ENCODE measurements around the gene AP5Z1.

AP5Z1 gene

DNA sequence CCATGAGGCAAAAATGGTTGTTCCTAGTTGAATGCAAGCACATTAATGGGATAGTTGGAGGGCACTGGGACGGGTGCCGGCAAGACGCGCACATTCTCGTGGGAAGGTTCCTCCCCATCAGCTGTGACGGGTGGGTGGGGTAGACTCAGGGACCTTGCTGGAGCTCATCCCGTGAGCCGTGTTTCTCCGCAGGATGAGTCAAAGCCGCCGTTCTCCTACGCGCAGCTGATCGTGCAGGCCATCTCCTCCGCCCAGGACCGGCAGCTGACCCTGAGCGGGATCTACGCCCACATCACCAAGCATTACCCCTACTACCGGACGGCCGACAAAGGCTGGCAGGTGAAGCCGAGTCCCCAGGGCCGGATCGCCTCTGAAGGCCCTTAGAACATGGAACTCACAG, 20.4 kb upstream of the AP5Z1 start:
- Histone ChIP-seq H3K27me3 (replicated peaks; ENCODE audit: control insufficient read depth, insufficient read depth, low read length, poor library complexity, severe bottlenecking) (no peaks in the 10 kb centered on the region), H3K4me1 (ENCODE audit: control insufficient read depth, insufficient read depth, low read length, poor library complexity, severe bottlenecking) (peaks cover 8% of the 10 kb centered on the region), H3K36me3 (ENCODE audit: control insufficient read depth, insufficient read depth, low read length) (peaks cover 49% of the 10 kb centered on the region), H3K9me3 (ENCODE audit: control insufficient read depth, low read length) (no peaks in the 10 kb centered on the region), H3K4me3 (ENCODE audit: insufficient read depth, low read depth, low read length, poor library complexity, severe bottlenecking) (no peak overlapping the region), H3K27ac (ENCODE audit: insufficient read depth, low read length, poor library complexity, severe bottlenecking) (no peak overlapping the region)
- DNase-seq = no peak

DNA sequence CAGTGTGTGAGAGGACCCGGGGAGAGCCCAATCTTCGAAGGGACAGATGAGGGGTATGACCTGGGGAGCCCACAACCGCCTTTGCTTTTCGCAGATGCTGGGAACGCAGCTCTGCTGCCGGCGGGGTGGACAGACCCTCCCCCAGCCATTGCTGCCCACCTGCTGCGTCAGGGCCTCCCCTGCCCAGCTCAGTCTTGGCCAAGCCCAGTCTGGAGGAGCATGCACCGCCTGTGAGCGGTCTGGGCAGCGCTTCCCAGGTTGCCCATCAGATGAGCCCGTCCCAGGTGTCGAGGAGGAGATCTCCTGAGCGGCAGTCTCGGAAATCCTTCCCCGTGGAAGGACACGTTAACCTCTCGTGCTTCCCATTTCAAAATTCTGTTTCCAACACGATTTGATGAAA, 17.3 kb upstream of the AP5Z1 start:
- Histone ChIP-seq H3K9me3 (ENCODE audit: control insufficient read depth, low read length) (no peaks in the 10 kb centered on the region), H3K27ac (ENCODE audit: insufficient read depth, low read length, poor library complexity, severe bottlenecking) (no peak overlapping the region), H3K4me3 (ENCODE audit: insufficient read depth, low read depth, low read length, poor library complexity, severe bottlenecking) (no peak overlapping the region), H3K27me3 (replicated peaks; ENCODE audit: control insufficient read depth, insufficient read depth, low read length, poor library complexity, severe bottlenecking) (no peaks in the 10 kb centered on the region), H3K4me1 (ENCODE audit: control insufficient read depth, insufficient read depth, low read length, poor library complexity, severe bottlenecking) (peaks cover 8% of the 10 kb centered on the region), H3K36me3 (ENCODE audit: control insufficient read depth, insufficient read depth, low read length) (peaks cover 75% of the 10 kb centered on the region)
- DNase-seq = no peak

GRCh38 chr7:4758791-4759190, 16.6 kb upstream of the AP5Z1 start:
- no peak overlapping the region for H3K4me3 ChIP-seq (ENCODE audit: insufficient read depth, low read depth, low read length, poor library complexity, severe bottlenecking)
- H3K27ac ChIP-seq (ENCODE audit: insufficient read depth, low read length, poor library complexity, severe bottlenecking) = no peak overlapping the region
- DNase-seq = no peak
- H3K9me3 ChIP-seq (ENCODE audit: control insufficient read depth, low read length) = no peaks in the 10 kb centered on the region
- H3K36me3 ChIP-seq (ENCODE audit: control insufficient read depth, insufficient read depth, low read length) = peaks cover 82% of the 10 kb centered on the region
- no peaks in the 10 kb centered on the region for H3K27me3 ChIP-seq (replicated peaks; ENCODE audit: control insufficient read depth, insufficient read depth, low read length, poor library complexity, severe bottlenecking)
- peaks cover 5% of the 10 kb centered on the region for H3K4me1 ChIP-seq (ENCODE audit: control insufficient read depth, insufficient read depth, low read length, poor library complexity, severe bottlenecking)

GRCh38 chr7:4759211-4759610, 16.2 kb upstream of the AP5Z1 start:
- Histone ChIP-seq H3K27ac (ENCODE audit: insufficient read depth, low read length, poor library complexity, severe bottlenecking) (no peak overlapping the region), H3K36me3 (ENCODE audit: control insufficient read depth, insufficient read depth, low read length) (peaks cover 84% of the 10 kb centered on the region), H3K27me3 (replicated peaks; ENCODE audit: control insufficient read depth, insufficient read depth, low read length, poor library complexity, severe bottlenecking) (no peaks in the 10 kb centered on the region), H3K9me3 (ENCODE audit: control insufficient read depth, low read length) (no peaks in the 10 kb centered on the region), H3K4me1 (ENCODE audit: control insufficient read depth, insufficient read depth, low read length, poor library complexity, severe bottlenecking) (peaks cover under 1% of the 10 kb centered on the region), H3K4me3 (ENCODE audit: insufficient read depth, low read depth, low read length, poor library complexity, severe bottlenecking) (no peak overlapping the region)
- DNase-seq = no peak

- H3K27me3 ChIP-seq (replicated peaks; ENCODE audit: control insufficient read depth, insufficient read depth, low read length, poor library complexity, severe bottlenecking) = no peaks in the 10 kb centered on the region
- DNase-seq = no peak
- H3K4me3 ChIP-seq (ENCODE audit: insufficient read depth, low read depth, low read length, poor library complexity, severe bottlenecking) = no peak overlapping the region
- no peaks in the 10 kb centered on the region for H3K9me3 ChIP-seq (ENCODE audit: control insufficient read depth, low read length)
- no peak overlapping the region for H3K27ac ChIP-seq (ENCODE audit: insufficient read depth, low read length, poor library complexity, severe bottlenecking)
- no peaks in the 10 kb centered on the region for H3K4me1 ChIP-seq (ENCODE audit: control insufficient read depth, insufficient read depth, low read length, poor library complexity, severe bottlenecking)
- peaks cover 69% of the 10 kb centered on the region for H3K36me3 ChIP-seq (ENCODE audit: control insufficient read depth, insufficient read depth, low read length)
Measured at GRCh38 chr7:4760952-4761351, 14.5 kb upstream of the AP5Z1 start.

DNA sequence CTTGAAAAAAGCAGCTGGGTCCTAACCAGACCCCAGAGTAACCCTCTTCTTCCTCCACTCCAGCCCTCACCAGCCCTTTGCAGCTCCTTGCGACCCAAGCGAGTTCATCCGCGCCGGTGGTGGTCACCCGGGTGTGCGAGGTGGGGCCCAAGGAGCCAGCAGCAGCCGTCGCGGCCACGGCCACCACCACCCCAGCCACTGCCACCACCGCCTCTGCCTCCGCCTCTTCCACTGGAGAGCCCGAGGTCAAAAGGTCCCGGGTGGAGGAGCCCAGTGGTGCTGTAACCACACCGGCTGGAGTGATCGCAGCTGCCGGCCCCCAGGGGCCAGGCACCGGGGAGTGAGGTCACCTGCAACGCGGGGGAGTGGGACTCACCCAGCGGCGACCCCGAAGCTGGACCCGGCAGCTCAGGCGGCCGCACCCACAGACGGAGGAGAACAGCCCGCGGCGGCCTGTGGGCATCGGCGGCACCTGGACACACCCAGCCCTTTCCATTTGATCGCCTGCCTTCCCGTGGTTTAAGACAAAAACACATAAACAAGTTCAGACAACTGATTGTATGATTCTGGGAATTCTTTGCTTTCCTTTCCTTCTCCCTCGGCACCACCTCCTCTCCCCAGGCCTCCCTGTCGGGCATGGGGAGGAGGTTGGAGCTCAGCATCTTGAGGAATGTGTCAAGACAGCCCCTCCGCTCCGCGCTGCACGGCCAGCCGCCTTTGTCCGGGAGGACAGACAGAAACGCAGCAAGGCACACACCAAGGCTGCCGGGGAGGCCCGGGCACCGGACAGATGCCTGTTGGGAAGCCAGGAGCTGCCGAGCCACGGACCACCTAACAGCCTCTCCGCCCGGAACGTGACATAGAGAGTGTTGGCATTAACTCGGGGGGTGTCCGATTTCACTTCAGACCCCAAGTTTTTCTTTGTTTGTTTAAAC, 13.0 kb upstream of the AP5Z1 start:
- no peak for DNase-seq
- Histone ChIP-seq H3K27me3 (replicated peaks; ENCODE audit: control insufficient read depth, insufficient read depth, low read length, poor library complexity, severe bottlenecking) (no peaks in the 10 kb centered on the region), H3K4me1 (ENCODE audit: control insufficient read depth, insufficient read depth, low read length, poor library complexity, severe bottlenecking) (no peaks in the 10 kb centered on the region), H3K4me3 (ENCODE audit: insufficient read depth, low read depth, low read length, poor library complexity, severe bottlenecking) (no peak overlapping the region), H3K9me3 (ENCODE audit: control insufficient read depth, low read length) (no peaks in the 10 kb centered on the region), H3K36me3 (ENCODE audit: control insufficient read depth, insufficient read depth, low read length) (peaks cover 61% of the 10 kb centered on the region), H3K27ac (ENCODE audit: insufficient read depth, low read length, poor library complexity, severe bottlenecking) (no peak overlapping the region)

DNA sequence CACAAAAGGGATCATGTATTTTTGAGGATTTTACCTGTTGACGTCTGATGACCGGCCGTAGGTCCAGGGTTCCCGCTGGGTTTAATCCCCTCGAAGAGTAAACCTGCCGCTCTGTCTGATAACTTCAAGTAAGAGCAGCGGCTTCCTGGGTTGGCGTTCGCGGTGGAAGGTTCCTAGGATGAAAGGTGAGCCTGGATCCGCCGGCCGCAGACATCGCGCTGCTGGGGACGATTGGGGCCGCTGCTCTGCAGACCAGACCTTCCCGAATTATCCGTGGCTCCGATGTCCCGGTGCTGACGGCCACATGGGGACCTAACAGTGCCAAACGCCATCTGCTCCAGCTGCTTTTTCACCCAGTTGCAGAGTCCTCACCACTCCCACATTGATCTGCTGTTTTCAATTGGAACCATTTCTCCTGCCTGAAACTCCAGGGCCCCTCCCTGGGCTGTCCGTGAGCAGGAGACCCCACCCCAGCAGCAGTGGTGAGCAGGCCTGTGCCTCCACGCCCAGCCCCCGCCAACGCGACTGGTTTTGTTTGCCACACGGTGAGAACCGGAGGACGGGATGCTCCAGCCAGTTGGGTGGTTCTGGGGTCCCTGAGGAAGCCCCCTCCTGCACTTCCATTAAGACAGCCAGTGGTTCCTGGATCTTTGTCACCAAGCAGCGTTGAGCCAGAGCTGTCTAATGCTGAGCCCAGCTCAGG, 12.2 kb upstream of the AP5Z1 start:
- H3K36me3 ChIP-seq (ENCODE audit: control insufficient read depth, insufficient read depth, low read length) = peaks cover 54% of the 10 kb centered on the region
- no peaks in the 10 kb centered on the region for H3K9me3 ChIP-seq (ENCODE audit: control insufficient read depth, low read length)
- no peaks in the 10 kb centered on the region for H3K27me3 ChIP-seq (replicated peaks; ENCODE audit: control insufficient read depth, insufficient read depth, low read length, poor library complexity, severe bottlenecking)
- no peak overlapping the region for H3K4me3 ChIP-seq (ENCODE audit: insufficient read depth, low read depth, low read length, poor library complexity, severe bottlenecking)
- no peaks in the 10 kb centered on the region for H3K4me1 ChIP-seq (ENCODE audit: control insufficient read depth, insufficient read depth, low read length, poor library complexity, severe bottlenecking)
- H3K27ac ChIP-seq (ENCODE audit: insufficient read depth, low read length, poor library complexity, severe bottlenecking) = no peak overlapping the region
- no peak for DNase-seq

DNA sequence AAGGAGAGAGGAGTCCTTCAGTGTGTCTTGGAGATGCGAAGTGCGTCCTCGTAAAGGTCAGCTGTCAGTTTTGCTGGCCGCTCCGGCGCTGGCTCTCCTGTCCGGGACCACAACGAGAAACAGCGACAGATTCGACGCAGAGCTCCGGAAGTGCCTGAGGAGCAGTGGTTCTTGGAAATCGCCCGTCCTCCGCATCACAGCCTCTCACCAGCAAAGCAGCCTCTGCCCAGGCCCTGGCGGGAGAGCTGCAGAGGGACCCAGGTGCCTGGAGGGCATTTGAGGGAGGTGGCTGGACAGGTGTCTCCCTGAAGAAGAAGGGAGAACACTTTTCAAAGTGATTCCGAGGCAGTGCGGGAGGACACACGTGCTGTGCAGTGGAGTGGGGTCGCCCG, 11.6 kb upstream of the AP5Z1 start:
- no peaks in the 10 kb centered on the region for H3K9me3 ChIP-seq (ENCODE audit: control insufficient read depth, low read length)
- H3K4me3 ChIP-seq (ENCODE audit: insufficient read depth, low read depth, low read length, poor library complexity, severe bottlenecking) = no peak overlapping the region
- H3K4me1 ChIP-seq (ENCODE audit: control insufficient read depth, insufficient read depth, low read length, poor library complexity, severe bottlenecking) = no peaks in the 10 kb centered on the region
- no peak for DNase-seq
- H3K27me3 ChIP-seq (replicated peaks; ENCODE audit: control insufficient read depth, insufficient read depth, low read length, poor library complexity, severe bottlenecking) = no peaks in the 10 kb centered on the region
- H3K36me3 ChIP-seq (ENCODE audit: control insufficient read depth, insufficient read depth, low read length) = peaks cover 48% of the 10 kb centered on the region
- no peak overlapping the region for H3K27ac ChIP-seq (ENCODE audit: insufficient read depth, low read length, poor library complexity, severe bottlenecking)

DNA sequence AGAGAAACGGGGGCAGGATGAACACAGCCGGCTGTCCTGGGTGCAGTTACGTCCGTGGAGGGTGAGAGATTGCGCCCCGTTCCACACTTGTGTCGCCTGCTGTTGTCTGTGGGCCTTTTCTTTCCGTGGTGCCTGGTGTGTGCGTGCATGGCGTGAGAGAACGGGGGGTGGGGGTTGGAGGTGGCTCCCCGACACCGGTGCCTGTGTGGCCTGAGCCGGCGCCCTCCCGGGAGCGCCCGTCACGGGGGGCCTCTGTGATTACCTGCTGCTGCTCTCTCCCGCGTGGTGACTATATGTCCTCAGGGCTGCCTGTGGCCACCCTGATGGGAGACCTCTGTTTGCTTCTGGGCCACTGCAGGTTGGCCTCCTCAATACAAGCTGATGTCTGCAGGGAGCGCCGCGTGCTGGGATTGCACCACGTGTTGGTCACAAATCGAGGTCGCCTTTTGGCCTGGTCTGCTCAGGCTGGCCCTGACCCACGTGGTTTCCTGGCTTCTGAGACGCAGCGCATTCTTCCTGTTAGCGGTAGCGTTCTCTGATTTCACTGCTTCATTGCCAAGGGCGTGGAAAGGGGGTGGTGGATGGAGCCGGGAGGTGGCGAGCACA, 10.9 kb upstream of the AP5Z1 start:
- Histone ChIP-seq H3K36me3 (ENCODE audit: control insufficient read depth, insufficient read depth, low read length) (peaks cover 43% of the 10 kb centered on the region), H3K4me3 (ENCODE audit: insufficient read depth, low read depth, low read length, poor library complexity, severe bottlenecking) (no peak overlapping the region), H3K27ac (ENCODE audit: insufficient read depth, low read length, poor library complexity, severe bottlenecking) (no peak overlapping the region), H3K4me1 (ENCODE audit: control insufficient read depth, insufficient read depth, low read length, poor library complexity, severe bottlenecking) (no peaks in the 10 kb centered on the region), H3K27me3 (replicated peaks; ENCODE audit: control insufficient read depth, insufficient read depth, low read length, poor library complexity, severe bottlenecking) (no peaks in the 10 kb centered on the region), H3K9me3 (ENCODE audit: control insufficient read depth, low read length) (no peaks in the 10 kb centered on the region)
- DNase-seq = no peak

Data from effector memory CD4-positive, alpha-beta T cell (primary cell).